Neutrophil (primary cell): Measurements from ENCODE around the gene SIX4.

Experiments used
- H3K27ac ChIP-seq: fragments of 200-600 bp; sonication (generic); 2 replicates; pipeline ENCODE4 v1.5.1; 2016; ENCODE audit warnings: mild to moderate bottlenecking, moderate library complexity
- H3K27me3 ChIP-seq: fragments of 200-600 bp; sonication (generic); 2 replicates; pipeline ENCODE4 v1.6.0; 2016; ENCODE audit warnings: mild to moderate bottlenecking
- H3K36me3 ChIP-seq: fragments of 200-600 bp; sonication (generic); 2 replicates; pipeline ENCODE4 v1.5.1; 2017
- H3K4me1 ChIP-seq, 2 experiments: fragments of 200-600 bp in 1 of 2; sonication (generic) in 1 of 2; 1 replicate in 1 of 2; 2 replicates in 1 of 2; pipeline versions ENCODE4 v1.5.1 to v1.6.1; 2013 to 2016; ENCODE audit warnings: low read depth in 1 of 2, low read length in 1 of 2, mild to moderate bottlenecking in 1 of 2, moderate library complexity in 1 of 2; ENCODE audit not compliant: control insufficient read depth in 1 of 2, insufficient read depth in 1 of 2
- H3K4me3 ChIP-seq, 2 experiments: fragments of 200-600 bp in 1 of 2; sonication (generic) in 1 of 2; 1 replicate in 1 of 2; 2 replicates in 1 of 2; pipeline ENCODE4 v1.5.1; 2013 to 2016; ENCODE audit warnings: low read depth in 1 of 2, low read length in 1 of 2, mild to moderate bottlenecking in 1 of 2, moderate library complexity in 1 of 2
- H3K9me3 ChIP-seq: fragments of 200-600 bp; sonication (generic); 2 replicates; pipeline ENCODE4 v1.5.1; 2016
- CTCF ChIP-seq: fragments of 200-600 bp; sonication (generic); IDR thresholded peaks from 2 replicates; pipeline ENCODE4 v1.5.1; 2016; ENCODE audit warnings: antibody characterized with exemption

SIX4 gene

GRCh38 chr14:60707858-60708257 lies 16.3 kb downstream of the SIX4 start:
- no peaks in the 10 kb centered on the region for H3K4me1 ChIP-seq
- TF ChIP-seq CTCF, result no peak
- H3K27me3 ChIP-seq, result peaks cover 69% of the 10 kb centered on the region
- no peak overlapping the region for H3K27ac ChIP-seq
- no peaks in the 10 kb centered on the region for H3K9me3 ChIP-seq
- no peak overlapping the region for H3K4me3 ChIP-seq
- no peaks in the 10 kb centered on the region for H3K36me3 ChIP-seq

DNA sequence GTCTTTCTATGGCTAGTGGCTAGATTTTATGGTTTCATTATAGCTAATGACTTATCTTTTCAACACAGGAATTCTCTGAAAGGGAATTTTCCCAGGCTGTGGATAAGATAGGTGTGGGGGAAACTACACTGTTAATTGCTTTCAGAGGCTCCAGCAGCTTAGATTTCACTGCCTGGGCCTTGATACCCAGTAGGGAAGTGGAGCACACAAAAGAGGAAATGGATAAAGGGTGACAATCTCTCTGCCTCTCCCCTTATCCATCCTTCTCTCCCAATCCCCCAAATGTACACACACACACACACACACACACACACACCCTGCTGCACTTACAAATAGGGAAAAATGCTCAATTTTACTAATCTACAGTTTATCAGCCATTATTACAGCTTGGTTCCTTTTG lies 19.1 kb downstream of the SIX4 start:
- peaks cover 43% of the 10 kb centered on the region for H3K27me3 ChIP-seq
- TF ChIP-seq CTCF, result no peak
- H3K4me3 ChIP-seq, result no peak overlapping the region
- no peaks in the 10 kb centered on the region for H3K4me1 ChIP-seq
- no peak overlapping the region for H3K27ac ChIP-seq
- H3K36me3 ChIP-seq, result no peaks in the 10 kb centered on the region
- H3K9me3 ChIP-seq, result no peaks in the 10 kb centered on the region

DNA sequence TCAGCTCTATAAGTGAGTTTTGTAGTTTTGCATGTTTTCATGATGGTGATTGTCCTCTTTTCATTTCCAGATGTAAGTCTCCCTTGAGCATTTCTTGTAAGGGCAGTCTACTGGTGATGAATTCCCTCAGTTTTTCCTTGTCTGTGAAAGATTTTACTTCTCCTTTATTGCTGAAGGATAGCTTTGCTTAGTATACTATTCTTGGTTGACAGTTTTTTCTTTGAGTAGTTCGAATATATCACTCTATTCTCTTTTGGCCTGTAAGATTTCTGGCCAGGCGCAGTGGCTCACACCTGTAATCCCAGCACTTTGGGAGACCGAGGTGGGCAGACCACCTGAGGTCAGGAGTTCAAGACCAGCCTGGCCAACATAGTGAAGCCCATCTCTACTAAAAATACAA lies 23.6 kb downstream of the SIX4 start:
- H3K4me3 ChIP-seq, result no peak overlapping the region
- H3K9me3 ChIP-seq, result no peaks in the 10 kb centered on the region
- no peak for TF ChIP-seq CTCF
- H3K27ac ChIP-seq, result no peak overlapping the region
- peaks cover 5% of the 10 kb centered on the region for H3K27me3 ChIP-seq
- H3K36me3 ChIP-seq, result no peaks in the 10 kb centered on the region
- H3K4me1 ChIP-seq, result no peaks in the 10 kb centered on the region

- Histone ChIP-seq H3K9me3 (no peaks in the 10 kb centered on the region), H3K4me3 (no peak overlapping the region), H3K4me1 (no peaks in the 10 kb centered on the region), H3K36me3 (no peaks in the 10 kb centered on the region), H3K27me3 (peaks cover 4% of the 10 kb centered on the region), H3K27ac (no peak overlapping the region)
- no peak for TF ChIP-seq CTCF
Observed at GRCh38 chr14:60695327-60695726, 28.8 kb downstream of the SIX4 start.

DNA sequence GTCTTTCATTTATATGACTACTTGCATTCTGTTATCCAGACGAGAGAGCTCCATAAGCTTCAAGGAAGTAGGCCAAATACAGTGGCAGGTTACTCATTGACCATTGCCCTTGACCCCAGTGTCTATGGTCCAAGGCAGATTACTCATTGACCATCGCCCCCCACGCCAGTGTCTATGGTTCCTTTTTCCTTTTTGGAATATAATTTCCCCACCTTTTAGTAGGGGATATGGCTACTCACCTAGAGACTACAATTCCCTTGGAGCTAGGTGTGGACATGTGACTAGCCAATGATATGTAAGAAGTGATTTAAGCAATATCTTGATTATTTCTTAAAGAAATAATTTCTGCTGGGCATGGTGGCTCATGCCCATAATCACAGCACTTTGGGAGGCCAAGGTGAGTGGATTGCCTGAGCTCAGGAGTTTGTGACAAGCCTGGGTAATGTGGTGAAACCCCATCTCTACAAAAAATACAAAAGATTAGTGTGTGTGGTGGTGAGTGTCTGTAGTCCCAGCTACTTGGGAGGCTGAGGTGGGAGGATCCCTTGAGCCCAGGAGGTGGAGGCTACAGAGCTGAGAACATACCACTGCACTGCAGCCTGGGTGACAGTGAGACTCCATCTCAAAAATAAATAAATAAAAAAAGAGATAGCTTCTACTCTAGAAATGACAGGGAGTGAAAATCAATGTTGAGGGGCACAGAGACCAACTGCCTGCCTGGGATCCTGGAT lies 32.6 kb downstream of the SIX4 start:
- H3K27ac ChIP-seq, result no peak overlapping the region
- H3K4me3 ChIP-seq, result no peak overlapping the region
- H3K27me3 ChIP-seq, result peaks cover 4% of the 10 kb centered on the region
- no peaks in the 10 kb centered on the region for H3K4me1 ChIP-seq
- H3K9me3 ChIP-seq, result no peaks in the 10 kb centered on the region
- no peaks in the 10 kb centered on the region for H3K36me3 ChIP-seq
- no peak for TF ChIP-seq CTCF
